GM23248 (cell line): ENCODE data around the gene P4HA2. TPM values are rescaled to one million over a fixed set of nuclear protein-coding genes. Genes with fewer than 3 reads are reported as not detected.

Experiments used
- DNase-seq: peaks from one replicate; pipeline ENCODE4 v3.0.0-alpha.2; 2015
- H2AFZ ChIP-seq: fragments of 200-600 bp; sonication (generic); 2 replicates; pipeline ENCODE4 v1.6.1; 2016; ENCODE audit warnings: antibody characterized with exemption
- H3F3A ChIP-seq: fragments of 200-600 bp; sonication (generic); 2 replicates; pipeline ENCODE4 v1.6.1; 2016; ENCODE audit warnings: mild to moderate bottlenecking, antibody characterized with exemption, mixed run types; ENCODE audit not compliant: insufficient read depth
- H3K27ac ChIP-seq: fragments of 200-600 bp; sonication (generic); 2 replicates; pipeline ENCODE4 v1.5.1; 2016; ENCODE audit warnings: mild to moderate bottlenecking
- H3K27me3 ChIP-seq: fragments of 200-600 bp; sonication (generic); replicated peaks from 2 replicates; pipeline ENCODE4 v1.6.1; 2016; ENCODE audit warnings: mild to moderate bottlenecking; ENCODE audit not compliant: insufficient read depth
- H3K36me3 ChIP-seq: fragments of 200-600 bp; sonication (generic); 2 replicates; pipeline ENCODE4 v1.6.1; 2016; ENCODE audit warnings: low read depth, mild to moderate bottlenecking
- H3K4me1 ChIP-seq: fragments of 200-600 bp; sonication (generic); 2 replicates; pipeline ENCODE4 v1.6.1; 2016; ENCODE audit warnings: mild to moderate bottlenecking; ENCODE audit not compliant: insufficient read depth
- H3K4me2 ChIP-seq: fragments of 200-600 bp; sonication (generic); one replicate; pipeline ENCODE4 v1.6.1; 2016; ENCODE audit warnings: mild to moderate bottlenecking; ENCODE audit not compliant: unreplicated experiment
- H3K4me3 ChIP-seq: fragments of 200-600 bp; sonication (generic); 2 replicates; pipeline ENCODE4 v1.5.1; 2016; ENCODE audit warnings: mild to moderate bottlenecking
- H3K79me2 ChIP-seq: fragments of 200-600 bp; sonication (generic); 2 replicates; pipeline ENCODE4 v1.6.1; 2016; ENCODE audit warnings: mild to moderate bottlenecking; ENCODE audit not compliant: insufficient read depth
- H3K9ac ChIP-seq: fragments of 200-600 bp; sonication (generic); 2 replicates; pipeline ENCODE4 v1.6.1; 2016; ENCODE audit warnings: mild to moderate bottlenecking
- H3K9me2 ChIP-seq: fragments of 200-600 bp; sonication (generic); 2 replicates; pipeline ENCODE4 v1.6.1; 2016; ENCODE audit warnings: mixed run types, mild to moderate bottlenecking, moderate library complexity; ENCODE audit not compliant: insufficient read depth
- H3K9me3 ChIP-seq: fragments of 200-600 bp; sonication (generic); one replicate; pipeline ENCODE4 v1.6.1; 2017; ENCODE audit warnings: low read depth
- H4K20me1 ChIP-seq: fragments of 200-600 bp; sonication (generic); 2 replicates; pipeline ENCODE4 v1.6.0; 2016; ENCODE audit not compliant: insufficient read depth
- EZH2 ChIP-seq: fragments of 200-600 bp; sonication (generic); IDR thresholded peaks from 2 replicates; pipeline ENCODE4 v1.6.1; 2018; ENCODE audit warnings: antibody characterized with exemption, mild to moderate bottlenecking; ENCODE audit not compliant: insufficient read depth, poor library complexity, severe bottlenecking
- EZH2phosphoT487 ChIP-seq: fragments of 200-600 bp; sonication (generic); IDR thresholded peaks from 2 replicates; pipeline ENCODE4 v1.6.1; 2018; ENCODE audit warnings: antibody characterized with exemption, moderate library complexity, mild to moderate bottlenecking, low read depth; ENCODE audit not compliant: insufficient read depth
- WGBS, 2 experiments: methylation state at CpG; one replicate each; pipeline ENCODE4 v1.1.6; 2015 to 2017; ENCODE audit warnings: low lambda C conversion rate in 2 of 2, low coverage in 1 of 2; ENCODE audit errors: missing lambda C conversion rate in 2 of 2; 5-methylcytosine and 5-hydroxymethylcytosine counted together
- in situ Hi-C: fragments of 300-500 bp; cut with MboI; formaldehyde crosslinking; loops from 2 replicates; pipeline ENCODE4 v1.15.0; 2020
- polyA plus RNA-seq: library from polyadenylated mRNA; unstranded; fragments of >200 nt; fragmentation: Nextera tagmentation; extraction: Ambion mirVana; gene quantifications from 2 replicates; pipeline ENCODE4 v1.2.1, GENCODE V29; 2016
- total RNA-seq: library from RNA; depleted of rRNA; stranded (reverse); fragments of >200 nt; shearing (Covaris generic); gene quantifications from 2 replicates; pipeline ENCODE4 v1.2.3, GENCODE V29; 2014

Gene P4HA2
- total and polyA plus RNA-seq, 2 experiments from 2014 or later = 337 to 353 TPM

DNA sequence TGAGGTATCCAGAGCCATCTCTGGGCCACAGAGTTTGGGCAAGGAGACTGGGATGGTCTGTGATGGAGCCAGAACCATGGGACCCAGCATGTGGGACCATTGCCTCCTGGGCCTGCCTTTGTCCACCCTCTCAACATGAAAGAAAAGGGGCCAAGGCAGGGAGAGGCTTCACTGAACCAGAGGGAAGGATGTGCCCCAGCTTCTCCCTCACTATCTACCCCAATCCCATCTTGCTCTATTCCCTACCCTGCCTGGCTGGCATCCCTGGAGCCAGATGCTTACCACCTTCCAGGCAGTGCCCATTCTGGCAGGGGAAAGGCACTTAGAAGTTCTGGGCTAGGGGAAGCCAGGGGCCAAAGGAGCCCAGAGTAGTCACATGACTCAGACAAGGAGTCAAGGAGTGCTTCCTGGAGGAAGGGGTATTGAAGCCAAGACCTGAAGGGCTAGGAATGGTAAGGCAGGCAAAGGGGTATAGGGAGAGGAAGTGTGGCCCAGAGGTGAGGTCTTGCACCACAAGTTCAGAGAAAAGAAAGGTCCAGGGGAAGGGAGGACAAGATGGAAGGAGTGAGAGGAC lies 39.6 kb upstream of the P4HA2 start:
- in situ Hi-C loops = no loop called here
- DNase-seq = no peak
- Histone ChIP-seq H3K4me2 (no peak overlapping the region), H2AFZ (no peak overlapping the region), H4K20me1 (no peaks in the 10 kb centered on the region), H3K27me3 (no peaks in the 10 kb centered on the region), H3K9ac (no peak overlapping the region), H3F3A (peaks cover 26% of the 10 kb centered on the region), H3K27ac (no peak overlapping the region), H3K36me3 (peaks cover 29% of the 10 kb centered on the region; the same call in 1 of the 2 replicates), H3K4me3 (no peak overlapping the region), H3K79me2 (peaks cover 27% of the 10 kb centered on the region), H3K9me2 (no peaks in the 10 kb centered on the region), H3K4me1 (peaks cover 56% of the 10 kb centered on the region), H3K9me3 (no peaks in the 10 kb centered on the region)
- TF ChIP-seq EZH2phosphoT487 = no peak
- TF ChIP-seq EZH2 = no peak

GRCh38 chr5:132266836-132267160 lies 39.1 kb upstream of the P4HA2 start:
- Histone ChIP-seq H3K9me3 (no peaks in the 10 kb centered on the region), H3K79me2 (peaks cover 31% of the 10 kb centered on the region), H3K4me2 (no peak overlapping the region), H3K27ac (no peak overlapping the region), H3K9ac (0 out of 2 replicates have a peak overlapping the region, but pooled peaks have one; percentile 74), H3F3A (peaks cover 26% of the 10 kb centered on the region), H3K36me3 (peaks cover 25% of the 10 kb centered on the region; the same call in 1 of the 2 replicates), H3K9me2 (no peaks in the 10 kb centered on the region), H3K27me3 (no peaks in the 10 kb centered on the region), H3K4me3 (no peak overlapping the region), H4K20me1 (no peaks in the 10 kb centered on the region), H3K4me1 (peaks cover 57% of the 10 kb centered on the region), H2AFZ (no peak overlapping the region)
- DNase-seq = no peak
- in situ Hi-C loops = no loop called here
- 92 to 100% methylated on average over 1 of the region's 1 CpG for WGBS, 2 experiments
- TF ChIP-seq EZH2 (no peak), EZH2phosphoT487 (no peak)

GRCh38 chr5:132266031-132266835 lies 38.6 kb upstream of the P4HA2 start:
- H3K79me2 ChIP-seq = peaks cover 37% of the 10 kb centered on the region
- peak overlapping the region; percentile 74 for H3K9ac ChIP-seq
- no peak overlapping the region for H3K4me3 ChIP-seq
- H4K20me1 ChIP-seq = no peaks in the 10 kb centered on the region
- H2AFZ ChIP-seq = no peak overlapping the region
- in situ Hi-C loops = no loop called here
- no peaks in the 10 kb centered on the region for H3K27me3 ChIP-seq
- peaks cover 25% of the 10 kb centered on the region; the same call in 1 of the 2 replicates for H3K36me3 ChIP-seq
- peak overlapping the region; percentile 42 for H3K4me2 ChIP-seq
- no peak for DNase-seq
- 62 to 69% methylated on average over 7 of the region's 7 CpGs for WGBS, 2 experiments
- H3K4me1 ChIP-seq = peaks cover 62% of the 10 kb centered on the region
- no peaks in the 10 kb centered on the region for H3K9me2 ChIP-seq
- TF ChIP-seq EZH2phosphoT487 (no peak), EZH2 (no peak)
- H3K27ac ChIP-seq = peak overlapping the region; percentile 93
- peaks cover 26% of the 10 kb centered on the region for H3F3A ChIP-seq
- H3K9me3 ChIP-seq = no peaks in the 10 kb centered on the region

DNA sequence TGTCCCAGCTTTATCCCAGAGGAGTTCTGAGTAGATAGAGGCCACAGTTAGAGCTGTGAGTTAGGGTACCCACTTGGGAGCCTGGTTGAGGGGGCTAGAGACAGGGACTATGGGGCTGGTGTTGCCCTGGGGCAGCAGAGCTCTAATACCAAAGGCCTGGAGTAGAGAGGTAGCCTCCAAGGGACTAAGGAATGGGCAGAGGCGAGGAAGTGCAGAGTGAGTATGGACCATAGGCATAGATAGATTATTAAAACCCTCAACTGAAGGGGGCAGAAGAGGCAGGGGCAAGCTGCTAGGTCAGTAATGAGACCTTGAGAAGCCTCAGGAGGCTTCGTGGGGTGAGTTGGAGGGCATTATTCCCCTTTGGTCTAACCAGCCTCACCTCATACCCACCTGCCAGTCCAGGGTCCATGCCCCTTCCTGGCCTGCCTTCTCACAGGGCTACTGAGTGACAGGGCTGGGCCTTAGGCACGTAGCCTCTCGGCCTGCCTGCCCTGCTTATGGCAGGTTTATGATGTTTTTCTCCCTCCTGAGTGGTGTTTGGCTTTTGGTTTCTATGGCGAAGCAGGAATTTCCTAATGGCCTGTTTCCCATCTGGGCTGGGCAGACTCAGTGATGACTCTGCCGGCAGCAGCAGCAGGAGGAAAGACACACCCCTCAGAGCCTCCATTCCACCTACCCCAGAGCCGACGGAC lies 37.8 kb upstream of the P4HA2 start:
- Histone ChIP-seq H3K4me2 (peak overlapping the region; percentile 26), H3K36me3 (peaks cover 22% of the 10 kb centered on the region; the same call in 1 of the 2 replicates), H3K4me3 (no peak overlapping the region), H3K27ac (peak overlapping the region; percentile 93), H3K4me1 (peaks cover 70% of the 10 kb centered on the region), H2AFZ (no peak overlapping the region), H3K9me2 (no peaks in the 10 kb centered on the region), H3K27me3 (no peaks in the 10 kb centered on the region), H3K9me3 (no peaks in the 10 kb centered on the region), H3F3A (peaks cover 28% of the 10 kb centered on the region), H3K79me2 (peaks cover 45% of the 10 kb centered on the region), H4K20me1 (no peaks in the 10 kb centered on the region), H3K9ac (peak overlapping the region; percentile 74)
- in situ Hi-C loops = no loop called here
- TF ChIP-seq EZH2 (no peak), EZH2phosphoT487 (no peak)
- DNase-seq = peak; percentile 97
- WGBS, 2 experiments = 16 to 17% methylated on average over 8 of the region's 8 CpGs
